ENCODE measurements around the gene PROCR.

GRCh38 chr20:35226126-35226883 is 54.4 kb downstream of the PROCR start, which contains the start of gene MMP24:
- TF ChIP-seq FOXA1 (IDR thresholded peaks at IDR 0.05) (no peak), YY1 (IDR thresholded peaks at IDR 0.05) (no peak), HNF4G (IDR thresholded peaks at IDR 0.05) (no peak), CTCF (IDR thresholded peaks at IDR 0.05; ENCODE audit: low read depth, low read length, missing input control) (no peak), RAD21 (IDR thresholded peaks at IDR 0.05) (no peak), TAF1 (conservative IDR thresholded peaks at IDR 0.05) (no peak), EGR1 (IDR thresholded peaks at IDR 0.05; ENCODE audit: low read depth in 2 of 2) (no peak), ATF3 (IDR thresholded peaks at IDR 0.05) (no peak), GABPA (IDR thresholded peaks at IDR 0.05 in 1 of 2, conservative IDR thresholded peaks at IDR 0.05 in 1 of 2) (no peak), NR2F2 (IDR thresholded peaks at IDR 0.05) (no peak), RXRA (IDR thresholded peaks at IDR 0.05) (no peak)
- TF ChIP-seq, protein P1, sequence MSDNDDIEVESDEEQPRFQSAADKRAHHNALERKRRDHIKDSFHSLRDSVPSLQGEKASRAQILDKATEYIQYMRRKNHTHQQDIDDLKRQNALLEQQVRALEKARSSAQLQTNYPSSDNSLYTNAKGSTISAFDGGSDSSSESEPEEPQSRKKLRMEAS (IDR thresholded peaks at IDR 0.05), result no peak
- TF ChIP-seq, protein P2, sequence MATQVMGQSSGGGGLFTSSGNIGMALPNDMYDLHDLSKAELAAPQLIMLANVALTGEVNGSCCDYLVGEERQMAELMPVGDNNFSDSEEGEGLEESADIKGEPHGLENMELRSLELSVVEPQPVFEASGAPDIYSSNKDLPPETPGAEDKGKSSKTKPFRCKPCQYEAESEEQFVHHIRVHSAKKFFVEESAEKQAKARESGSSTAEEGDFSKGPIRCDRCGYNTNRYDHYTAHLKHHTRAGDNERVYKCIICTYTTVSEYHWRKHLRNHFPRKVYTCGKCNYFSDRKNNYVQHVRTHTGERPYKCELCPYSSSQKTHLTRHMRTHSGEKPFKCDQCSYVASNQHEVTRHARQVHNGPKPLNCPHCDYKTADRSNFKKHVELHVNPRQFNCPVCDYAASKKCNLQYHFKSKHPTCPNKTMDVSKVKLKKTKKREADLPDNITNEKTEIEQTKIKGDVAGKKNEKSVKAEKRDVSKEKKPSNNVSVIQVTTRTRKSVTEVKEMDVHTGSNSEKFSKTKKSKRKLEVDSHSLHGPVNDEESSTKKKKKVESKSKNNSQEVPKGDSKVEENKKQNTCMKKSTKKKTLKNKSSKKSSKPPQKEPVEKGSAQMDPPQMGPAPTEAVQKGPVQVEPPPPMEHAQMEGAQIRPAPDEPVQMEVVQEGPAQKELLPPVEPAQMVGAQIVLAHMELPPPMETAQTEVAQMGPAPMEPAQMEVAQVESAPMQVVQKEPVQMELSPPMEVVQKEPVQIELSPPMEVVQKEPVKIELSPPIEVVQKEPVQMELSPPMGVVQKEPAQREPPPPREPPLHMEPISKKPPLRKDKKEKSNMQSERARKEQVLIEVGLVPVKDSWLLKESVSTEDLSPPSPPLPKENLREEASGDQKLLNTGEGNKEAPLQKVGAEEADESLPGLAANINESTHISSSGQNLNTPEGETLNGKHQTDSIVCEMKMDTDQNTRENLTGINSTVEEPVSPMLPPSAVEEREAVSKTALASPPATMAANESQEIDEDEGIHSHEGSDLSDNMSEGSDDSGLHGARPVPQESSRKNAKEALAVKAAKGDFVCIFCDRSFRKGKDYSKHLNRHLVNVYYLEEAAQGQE (IDR thresholded peaks at IDR 0.05), result no peak

Measured in liver (tissue), 3 donors.